ENCODE measurements around the gene UGT1A6.
"Not testable (repeated sequence)": the region's sequence is repeated elsewhere in the genome, so short reads cannot be mapped to it uniquely, and the experiment has no call there.

DNA sequence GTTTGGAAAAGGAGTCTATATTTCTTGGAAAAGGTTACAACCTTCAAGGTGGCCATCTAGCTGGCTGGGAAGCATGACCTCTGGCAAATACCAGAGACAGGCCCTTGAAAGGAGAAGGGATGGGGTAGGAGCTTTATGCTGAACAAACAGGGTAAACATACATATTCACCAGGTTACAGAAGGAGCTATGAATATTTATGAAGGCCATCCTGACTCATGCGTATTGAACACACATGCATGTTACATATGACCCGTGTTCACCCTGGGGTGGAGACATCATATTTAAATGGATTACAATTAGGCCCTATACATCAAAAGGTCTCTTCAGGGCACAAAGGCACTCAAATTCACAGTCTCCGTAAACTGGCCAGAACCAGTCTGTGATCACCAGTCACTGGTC is 36.7 kb upstream of the UGT1A6 start:
- not testable (repeated sequence) for TF ChIP-seq TAF1 (IDR thresholded peaks at IDR 0.05; ENCODE audit: borderline replicate concordance, low read depth, low read length); RXRA (IDR thresholded peaks at IDR 0.05; ENCODE audit: borderline replicate concordance, low read depth); MXI1 (IDR thresholded peaks at IDR 0.05; ENCODE audit: low read depth, low read length); RCOR1 (IDR thresholded peaks at IDR 0.05; ENCODE audit: low read length); EZH2phosphoT487 (IDR thresholded peaks at IDR 0.05; ENCODE audit: borderline replicate concordance, low read depth); CHD2 (IDR thresholded peaks at IDR 0.05; ENCODE audit: low read length, partially characterized antibody); RAD21 (IDR thresholded peaks at IDR 0.05; ENCODE audit: low read length); GABPA (IDR thresholded peaks at IDR 0.05; ENCODE audit: low read depth); NRF1 (IDR thresholded peaks at IDR 0.05; ENCODE audit: low read depth, low read length); EP300 (IDR thresholded peaks at IDR 0.05; ENCODE audit: borderline replicate concordance in 1 of 2, low read depth in 1 of 2, low read length in 1 of 2); NFIC (IDR thresholded peaks at IDR 0.05; ENCODE audit: borderline replicate concordance)
- TF ChIP-seq, protein P1, sequence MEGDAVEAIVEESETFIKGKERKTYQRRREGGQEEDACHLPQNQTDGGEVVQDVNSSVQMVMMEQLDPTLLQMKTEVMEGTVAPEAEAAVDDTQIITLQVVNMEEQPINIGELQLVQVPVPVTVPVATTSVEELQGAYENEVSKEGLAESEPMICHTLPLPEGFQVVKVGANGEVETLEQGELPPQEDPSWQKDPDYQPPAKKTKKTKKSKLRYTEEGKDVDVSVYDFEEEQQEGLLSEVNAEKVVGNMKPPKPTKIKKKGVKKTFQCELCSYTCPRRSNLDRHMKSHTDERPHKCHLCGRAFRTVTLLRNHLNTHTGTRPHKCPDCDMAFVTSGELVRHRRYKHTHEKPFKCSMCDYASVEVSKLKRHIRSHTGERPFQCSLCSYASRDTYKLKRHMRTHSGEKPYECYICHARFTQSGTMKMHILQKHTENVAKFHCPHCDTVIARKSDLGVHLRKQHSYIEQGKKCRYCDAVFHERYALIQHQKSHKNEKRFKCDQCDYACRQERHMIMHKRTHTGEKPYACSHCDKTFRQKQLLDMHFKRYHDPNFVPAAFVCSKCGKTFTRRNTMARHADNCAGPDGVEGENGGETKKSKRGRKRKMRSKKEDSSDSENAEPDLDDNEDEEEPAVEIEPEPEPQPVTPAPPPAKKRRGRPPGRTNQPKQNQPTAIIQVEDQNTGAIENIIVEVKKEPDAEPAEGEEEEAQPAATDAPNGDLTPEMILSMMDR (IDR thresholded peaks at IDR 0.05), result not testable (repeated sequence)

Data from SK-N-SH (cell line).